GM12874 (cell line): ENCODE data around the gene CTBP2.

ENCODE experiments used
- CTCF ChIP-seq: IDR thresholded peaks from 2 replicates; pipeline ENCODE4 v1.5.1; 2011; ENCODE audit warnings: low read depth, mild to moderate bottlenecking, control low read depth, low read length, moderate library complexity; ENCODE audit not compliant: insufficient read depth

Gene CTBP2

GRCh38 chr10:125000366-125001312 lies 159.7 kb downstream of the CTBP2 start:
- no peak for TF ChIP-seq CTCF

GRCh38 chr10:124999433-125000365 lies 160.7 kb downstream of the CTBP2 start:
- TF ChIP-seq CTCF: no peak

GRCh38 chr10:124998624-124999291 lies 161.6 kb downstream of the CTBP2 start:
- TF ChIP-seq CTCF: no peak

GRCh38 chr10:124997771-124998623 lies 162.4 kb downstream of the CTBP2 start:
- no peak for TF ChIP-seq CTCF

GRCh38 chr10:124997306-124997705 lies 163.1 kb downstream of the CTBP2 start:
- TF ChIP-seq CTCF: no peak

GRCh38 chr10:124996854-124997215 lies 163.5 kb downstream of the CTBP2 start:
- no peak for TF ChIP-seq CTCF
